Measurements from ENCODE around the gene APC2. TPM values are rescaled to one million over a fixed set of nuclear protein-coding genes. Genes with fewer than 3 reads are reported as not detected.

The APC2 gene
- total RNA-seq, 4 donors from 2014 or later, result 0.42 to 1.8 (median 1.2) TPM

DNA sequence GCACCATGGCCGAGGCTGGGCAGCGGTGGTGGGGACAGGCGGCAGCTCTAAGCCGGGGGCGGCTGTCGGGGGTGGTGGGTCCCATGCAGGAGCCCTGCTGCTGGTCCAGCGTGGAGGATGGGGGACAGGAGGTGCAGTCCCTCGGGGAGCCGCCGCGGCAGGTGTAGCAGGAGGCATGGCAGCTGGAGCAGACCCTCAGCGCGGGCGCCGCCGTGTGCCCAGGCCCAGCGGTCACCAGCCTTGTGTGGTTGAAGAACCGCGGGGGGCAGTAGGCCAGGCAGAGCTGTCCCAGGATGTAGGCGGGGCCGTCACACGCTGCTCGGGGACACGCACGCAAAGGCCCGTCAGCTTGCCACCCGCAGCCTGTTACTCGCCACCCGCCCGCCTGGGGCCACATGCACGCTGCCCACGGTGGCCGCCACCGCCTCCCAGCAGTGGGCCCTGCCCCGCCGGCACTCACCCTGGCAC lies 32.0 kb downstream of the APC2 start:
- DNase-seq (ENCODE audit: extremely low spot score), result no peak
- H3K27me3 ChIP-seq, result no peaks in the 10 kb centered on the region
- peaks cover 0 to 5% (median 0%) of the 10 kb centered on the region in 4 donors for H3K36me3 ChIP-seq
- no peak overlapping the region for H3K27ac ChIP-seq (replicated peaks in 1 of 4)
- peaks cover 15 to 27% (median 27%) of the 10 kb centered on the region in 4 donors for H3K4me1 ChIP-seq
- intact Hi-C loops (cut with DNase I), result no loop called here
- H3K4me3 ChIP-seq, result no peak overlapping the region
- TF ChIP-seq, protein P1, sequence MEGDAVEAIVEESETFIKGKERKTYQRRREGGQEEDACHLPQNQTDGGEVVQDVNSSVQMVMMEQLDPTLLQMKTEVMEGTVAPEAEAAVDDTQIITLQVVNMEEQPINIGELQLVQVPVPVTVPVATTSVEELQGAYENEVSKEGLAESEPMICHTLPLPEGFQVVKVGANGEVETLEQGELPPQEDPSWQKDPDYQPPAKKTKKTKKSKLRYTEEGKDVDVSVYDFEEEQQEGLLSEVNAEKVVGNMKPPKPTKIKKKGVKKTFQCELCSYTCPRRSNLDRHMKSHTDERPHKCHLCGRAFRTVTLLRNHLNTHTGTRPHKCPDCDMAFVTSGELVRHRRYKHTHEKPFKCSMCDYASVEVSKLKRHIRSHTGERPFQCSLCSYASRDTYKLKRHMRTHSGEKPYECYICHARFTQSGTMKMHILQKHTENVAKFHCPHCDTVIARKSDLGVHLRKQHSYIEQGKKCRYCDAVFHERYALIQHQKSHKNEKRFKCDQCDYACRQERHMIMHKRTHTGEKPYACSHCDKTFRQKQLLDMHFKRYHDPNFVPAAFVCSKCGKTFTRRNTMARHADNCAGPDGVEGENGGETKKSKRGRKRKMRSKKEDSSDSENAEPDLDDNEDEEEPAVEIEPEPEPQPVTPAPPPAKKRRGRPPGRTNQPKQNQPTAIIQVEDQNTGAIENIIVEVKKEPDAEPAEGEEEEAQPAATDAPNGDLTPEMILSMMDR (IDR thresholded peaks at IDR 0.05), result no peak
- TF ChIP-seq POLR2AphosphoS5 (IDR thresholded peaks at IDR 0.05), result no peak
- no peak for TF ChIP-seq EP300 (IDR thresholded peaks at IDR 0.05)
- TF ChIP-seq POLR2A (IDR thresholded peaks at IDR 0.05; ENCODE audit: low read depth), result no peak
- 92% methylated on average over 14 of the region's 36 CpGs for WGBS
- H3K9me3 ChIP-seq, result no peaks in the 10 kb centered on the region

DNA sequence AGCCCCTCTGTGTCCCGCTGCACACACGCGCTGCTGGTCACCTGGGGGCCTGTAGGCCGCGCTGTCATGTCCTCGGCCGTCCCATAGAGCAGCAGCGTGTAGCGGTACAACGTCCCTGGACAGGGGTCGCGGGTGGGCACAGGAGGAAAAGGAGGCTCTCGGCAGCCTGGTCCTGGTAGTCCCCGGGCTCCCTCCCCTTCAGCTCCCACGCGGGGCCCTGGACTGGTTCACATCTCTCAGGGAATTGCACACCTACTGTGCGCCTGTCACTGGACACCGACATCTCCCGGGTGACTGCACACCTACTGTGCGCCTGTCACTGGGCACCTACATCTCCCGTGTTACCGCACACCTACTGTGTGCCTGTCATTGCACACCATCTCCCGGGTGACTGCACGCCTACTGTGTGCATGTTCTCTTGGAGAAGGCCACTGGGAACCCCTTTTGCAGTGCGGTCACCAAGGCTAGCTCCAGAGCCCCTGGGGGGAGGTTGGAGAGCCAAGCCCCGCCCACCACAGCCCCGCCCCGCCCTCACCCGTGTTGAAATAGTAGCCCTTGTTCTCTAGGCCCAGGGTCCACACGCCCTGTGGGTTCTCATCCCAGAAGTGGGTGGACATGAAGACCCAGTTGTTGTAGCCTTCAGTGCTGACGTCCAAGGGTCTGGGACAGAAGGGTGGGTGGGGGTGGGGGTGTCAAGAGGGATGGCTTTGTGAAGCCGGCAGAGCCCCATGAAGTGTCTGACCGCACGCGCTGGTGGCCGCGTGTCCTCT lies 32.6 kb downstream of the APC2 start:
- no peak for DNase-seq (ENCODE audit: extremely low spot score)
- Histone ChIP-seq H3K27me3 (no peaks in the 10 kb centered on the region), H3K4me1 (peaks cover 15 to 21% (median 20%) of the 10 kb centered on the region in 4 donors), H3K36me3 (no peaks in the 10 kb centered on the region), H3K4me3 (no peak overlapping the region), H3K9me3 (no peaks in the 10 kb centered on the region), H3K27ac (replicated peaks in 1 of 4) (no peak overlapping the region)
- TF ChIP-seq, protein P1 (IDR thresholded peaks at IDR 0.05), result no peak
- no peak for TF ChIP-seq POLR2A (IDR thresholded peaks at IDR 0.05; ENCODE audit: low read depth)
- TF ChIP-seq EP300 (IDR thresholded peaks at IDR 0.05), result no peak
- no peak for TF ChIP-seq POLR2AphosphoS5 (IDR thresholded peaks at IDR 0.05)
- WGBS, result 79% methylated on average over 14 of the region's 37 CpGs
- intact Hi-C loops (cut with DNase I), result no loop called here

- no peak overlapping the region for H3K4me3 ChIP-seq
- H3K27ac ChIP-seq (replicated peaks in 1 of 4), result no peak overlapping the region
- WGBS, result 88% methylated on average over 21 of the region's 77 CpGs
- H3K4me1 ChIP-seq, result peaks cover 8 to 13% (median 12%) of the 10 kb centered on the region in 4 donors
- no peaks in the 10 kb centered on the region for H3K9me3 ChIP-seq
- no peak for DNase-seq (ENCODE audit: extremely low spot score)
- intact Hi-C loops (cut with DNase I), result no loop called here
- no peaks in the 10 kb centered on the region for H3K36me3 ChIP-seq
- no peaks in the 10 kb centered on the region for H3K27me3 ChIP-seq
- TF ChIP-seq EP300 (IDR thresholded peaks at IDR 0.05) (no peak), POLR2A (IDR thresholded peaks at IDR 0.05; ENCODE audit: low read depth) (no peak)
- TF ChIP-seq, protein P1 (IDR thresholded peaks at IDR 0.05), result no peak
Measured at GRCh38 chr19:1483131-1483978, 33.4 kb downstream of the APC2 start.

DNA sequence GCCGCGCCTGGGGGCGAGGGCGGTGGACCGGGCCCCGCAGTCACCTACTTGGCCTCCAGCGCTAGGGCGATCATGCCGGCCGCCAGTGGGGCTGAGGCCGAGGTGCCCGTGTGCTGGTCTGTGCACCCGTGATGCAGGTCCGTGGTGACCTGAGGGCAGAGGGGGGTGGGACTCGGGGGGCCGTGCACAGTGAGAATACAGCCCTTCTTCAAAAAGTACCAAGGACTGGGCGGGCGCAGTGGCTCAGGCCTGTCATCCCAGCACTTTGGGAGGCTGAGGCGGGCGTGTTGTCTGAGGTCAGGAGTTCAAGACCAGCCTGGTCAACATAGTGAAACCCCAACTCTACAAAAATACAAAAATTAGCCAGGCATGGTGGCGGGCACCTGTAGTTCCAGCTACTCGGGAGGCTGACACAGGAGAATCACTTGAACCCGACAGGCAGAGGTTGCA lies 34.1 kb downstream of the APC2 start:
- intact Hi-C loops (cut with DNase I), result no loop called here

More for the DNA sequence above, 34.1 kb downstream of the APC2 start:
- no peak overlapping the region for H3K27ac ChIP-seq (replicated peaks in 1 of 4)
- no peaks in the 10 kb centered on the region for H3K27me3 ChIP-seq
- TF ChIP-seq POLR2A (IDR thresholded peaks at IDR 0.05; ENCODE audit: low read depth) (no peak), POLR2AphosphoS5 (IDR thresholded peaks at IDR 0.05) (no peak), EP300 (IDR thresholded peaks at IDR 0.05) (no peak)
- TF ChIP-seq, protein P1 (IDR thresholded peaks at IDR 0.05), result no peak
- H3K4me3 ChIP-seq, result no peak overlapping the region
- WGBS, result 90% methylated on average over 22 of the region's 23 CpGs
- peaks cover 6 to 9% (median 8%) of the 10 kb centered on the region in 4 donors for H3K4me1 ChIP-seq
- H3K9me3 ChIP-seq, result no peaks in the 10 kb centered on the region
- no peak for DNase-seq (ENCODE audit: extremely low spot score)
- H3K36me3 ChIP-seq, result no peaks in the 10 kb centered on the region
